ENCODE results near the gene EFNA1.

GRCh38 chr1:155082301-155083051 is 45.2 kb upstream of the EFNA1 start:
- TF ChIP-seq CTCF (IDR thresholded peaks at IDR 0.05; ENCODE audit: low read length), result no peak
- TF ChIP-seq EZH2 (IDR thresholded peaks at IDR 0.05; ENCODE audit: borderline replicate concordance, low read length), result no peak
